SHP77 (cell line): ENCODE measurements around the gene AGR2.

Source experiments
- DNase-seq, 2 experiments: peaks; one replicate each; lab custom pipeline; 2025; lab: John Stamatoyannopoulos, UW

The AGR2 gene

DNA sequence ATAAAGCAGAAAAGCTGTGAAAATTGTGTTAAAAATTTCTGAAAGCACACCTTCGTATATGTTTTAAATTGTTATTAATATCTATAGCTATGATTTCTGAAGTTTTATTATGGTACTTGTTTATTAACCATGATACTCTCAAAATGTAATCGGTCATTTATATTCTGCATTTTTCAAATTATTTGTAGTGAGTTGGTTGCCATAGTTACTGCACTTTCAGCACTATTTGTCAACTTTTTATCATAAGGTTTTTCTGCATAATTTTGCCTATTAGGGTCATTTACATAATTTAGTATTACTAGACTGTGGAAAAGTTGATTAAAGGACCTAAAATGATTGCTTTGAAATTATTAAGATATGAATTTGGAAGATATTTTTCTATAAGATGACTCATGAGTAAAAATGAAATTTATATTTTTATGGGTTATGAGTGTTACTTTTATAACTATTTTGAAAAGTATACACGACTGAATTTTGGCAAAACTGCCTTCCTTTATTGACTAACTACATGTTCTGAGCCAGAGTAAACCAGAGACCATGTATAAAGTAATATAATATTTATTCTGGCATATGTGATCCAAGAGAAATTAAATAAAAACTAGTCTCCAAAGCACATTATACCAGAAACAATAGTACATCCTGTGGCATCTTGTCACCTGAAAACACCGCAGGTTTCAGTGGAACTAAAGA is 7.9 kb upstream of the AGR2 start:
- DNase-seq = no peak

DNA sequence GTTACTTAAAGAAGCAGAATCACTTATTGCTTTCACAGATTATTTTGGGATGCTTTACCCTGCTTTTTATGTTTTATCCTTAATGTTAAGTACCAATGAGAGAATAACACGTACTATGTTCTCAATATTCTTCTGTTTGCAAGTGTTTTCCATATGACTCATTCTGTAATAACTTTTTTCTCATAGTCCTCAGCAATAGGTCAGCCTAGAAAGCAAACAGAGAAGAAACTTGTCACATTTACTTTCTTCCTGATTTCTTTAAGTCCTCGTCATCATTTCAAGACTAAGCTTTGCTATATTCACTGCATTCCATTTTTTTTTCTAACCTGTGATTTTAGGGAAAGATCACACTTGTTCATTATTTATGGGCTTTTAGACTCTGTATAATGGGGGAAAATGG is 6.8 kb upstream of the AGR2 start:
- no peak for DNase-seq

DNA sequence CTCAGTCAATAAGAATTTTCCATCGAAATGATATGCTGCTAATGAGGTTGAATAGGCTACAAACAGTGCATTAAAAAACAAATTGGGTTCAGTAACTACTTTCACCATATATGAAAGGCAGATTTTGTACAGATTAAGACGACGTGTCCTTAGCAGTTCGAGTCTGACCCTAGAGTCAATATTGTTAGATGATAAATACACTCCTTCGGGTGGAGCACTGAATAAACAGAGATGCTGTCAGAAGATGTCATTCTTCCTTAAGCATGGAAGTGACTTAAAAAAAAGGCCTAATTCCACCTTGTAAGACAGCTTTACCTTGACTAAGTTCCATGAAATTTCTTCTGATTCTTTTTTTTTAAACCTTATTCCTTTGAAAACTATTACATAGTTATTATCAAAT is 5.8 kb upstream of the AGR2 start:
- peak in 1 of 2 experiments; percentile 7 for DNase-seq

DNA sequence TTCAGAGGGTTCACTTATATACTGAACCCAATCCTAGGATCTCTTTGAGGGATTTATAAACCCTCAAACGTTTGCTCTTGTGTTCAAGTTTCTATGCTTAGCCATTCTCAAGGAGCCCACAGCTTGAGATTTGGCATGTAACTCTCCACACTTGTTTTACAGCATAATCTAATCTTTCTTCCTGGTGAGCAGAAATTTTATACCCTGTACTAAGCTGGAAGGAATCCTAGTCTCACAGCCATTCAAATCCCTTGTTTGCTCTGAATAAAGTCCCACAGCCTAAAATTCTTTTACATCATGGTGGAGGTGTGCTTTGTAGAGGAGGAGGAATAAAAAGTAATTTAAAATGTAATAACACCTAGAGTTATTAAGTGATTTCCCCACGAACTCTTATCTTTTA is 5.3 kb upstream of the AGR2 start:
- no peak for DNase-seq

DNA sequence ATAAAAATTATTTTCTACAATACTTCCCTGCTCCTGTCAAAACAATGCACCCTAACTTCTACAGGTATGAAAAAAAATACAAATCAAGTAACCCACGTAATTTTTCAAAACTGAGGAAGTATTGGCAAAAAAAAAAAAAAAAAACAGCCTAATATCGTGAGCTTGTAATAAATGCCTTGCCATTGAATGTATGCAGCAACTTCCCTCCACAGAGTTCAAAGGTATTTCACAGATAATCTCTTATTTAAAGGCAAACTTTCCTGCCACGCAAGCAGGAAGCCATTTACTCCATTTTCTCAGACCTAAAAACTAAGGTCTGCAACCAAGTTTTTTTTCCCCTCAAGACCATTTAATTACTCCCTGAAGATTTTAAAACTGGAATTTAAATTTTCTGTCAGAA is 642 bp upstream of the AGR2 start:
- no peak for DNase-seq

DNA sequence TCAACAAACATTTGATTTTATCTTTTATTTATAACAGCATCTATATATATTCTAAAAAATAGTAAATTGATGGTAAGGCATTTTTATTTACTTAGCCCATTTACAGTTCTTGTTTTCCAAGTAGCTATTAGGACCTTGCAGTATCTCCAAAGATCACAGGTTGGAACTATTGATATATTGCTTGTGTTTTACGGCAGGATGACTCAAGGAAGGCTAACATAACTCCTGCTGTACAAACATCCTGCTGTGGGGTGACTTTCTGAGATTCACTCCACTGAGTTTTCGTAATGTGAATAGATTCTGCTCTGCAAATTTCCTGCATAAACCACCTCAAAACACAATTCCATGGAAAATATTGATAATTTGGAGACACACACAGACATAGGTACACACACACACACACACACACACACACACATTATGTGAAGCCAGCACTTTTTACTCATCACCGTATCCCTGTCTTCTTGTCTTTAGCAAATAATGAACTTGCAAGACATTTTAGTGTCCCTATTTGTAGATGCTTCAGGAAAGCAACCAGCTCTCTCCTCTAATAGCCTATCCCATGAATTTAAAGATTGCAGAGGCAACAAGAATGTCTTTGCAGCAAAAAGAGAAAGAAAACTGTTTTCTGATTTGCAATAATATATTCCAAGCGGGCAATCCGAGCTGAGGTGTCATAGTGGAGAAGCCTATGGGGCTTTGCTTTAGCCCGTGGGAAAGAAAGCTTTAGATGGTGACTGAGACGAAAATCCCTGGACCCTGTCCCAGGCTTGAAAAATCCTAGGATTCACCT is 722 bp downstream of the AGR2 start:
- DNase-seq = no peak

DNA sequence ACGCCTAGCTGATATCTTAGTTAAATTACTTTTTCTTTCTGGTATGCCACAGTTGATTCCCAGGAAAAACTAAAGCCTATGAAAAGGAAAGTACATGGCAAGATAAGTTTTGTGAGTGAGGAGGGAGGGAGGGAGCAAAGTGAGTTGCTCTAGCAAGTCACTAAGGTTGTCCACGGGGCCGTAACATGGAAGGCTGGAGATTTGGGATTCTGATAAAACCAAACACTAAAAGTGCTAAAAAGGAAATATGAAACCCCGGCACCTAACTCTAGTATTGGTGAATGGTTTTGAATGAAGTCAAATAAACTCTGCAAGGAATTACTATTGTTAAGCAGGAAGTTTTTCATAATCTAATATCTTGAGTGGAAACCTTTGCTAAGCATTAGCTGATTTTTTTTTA is 1.7 kb downstream of the AGR2 start:
- DNase-seq = no peak

DNA sequence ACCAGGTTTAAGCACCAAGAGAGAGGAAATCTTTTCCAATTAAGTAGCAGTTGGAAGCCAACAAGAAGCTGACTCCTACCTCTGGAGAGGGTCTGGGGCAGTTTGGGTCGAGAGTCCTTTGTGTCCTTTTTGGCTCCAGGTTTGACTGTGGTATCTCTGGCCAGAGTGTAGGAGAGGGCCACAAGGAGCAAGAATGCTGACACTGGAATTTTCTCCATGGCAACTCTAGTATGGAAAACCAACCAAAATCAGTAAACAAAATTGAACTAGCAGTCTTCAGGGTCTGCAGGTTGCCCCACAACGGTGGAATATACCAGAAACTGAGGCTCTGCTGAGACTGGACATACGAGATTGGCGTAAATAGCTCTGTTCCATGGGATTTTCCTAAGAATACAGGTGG is 3.2 kb downstream of the AGR2 start:
- no peak for DNase-seq

DNA sequence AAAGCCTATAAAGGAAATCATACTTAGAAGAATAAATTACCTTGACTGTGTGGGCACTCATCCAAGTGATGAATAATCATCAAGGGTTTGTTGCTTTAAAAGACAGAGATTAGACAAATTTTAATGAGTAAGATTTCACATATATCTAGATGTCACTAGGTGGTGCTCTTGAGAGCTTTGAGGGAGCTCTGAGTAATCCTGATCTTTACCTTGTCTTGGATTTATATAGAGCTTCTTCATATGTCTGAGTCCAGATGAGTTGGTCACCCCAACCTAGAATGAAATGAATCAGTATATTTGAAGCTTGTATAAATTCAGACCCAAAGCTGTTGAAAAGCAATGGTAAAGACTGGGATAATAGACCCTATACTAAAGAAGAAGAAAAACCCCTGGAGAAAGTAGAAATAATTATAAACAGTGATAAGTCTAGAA is 3.7 kb downstream of the AGR2 start:
- DNase-seq = peak; percentile 38 to 48

DNA sequence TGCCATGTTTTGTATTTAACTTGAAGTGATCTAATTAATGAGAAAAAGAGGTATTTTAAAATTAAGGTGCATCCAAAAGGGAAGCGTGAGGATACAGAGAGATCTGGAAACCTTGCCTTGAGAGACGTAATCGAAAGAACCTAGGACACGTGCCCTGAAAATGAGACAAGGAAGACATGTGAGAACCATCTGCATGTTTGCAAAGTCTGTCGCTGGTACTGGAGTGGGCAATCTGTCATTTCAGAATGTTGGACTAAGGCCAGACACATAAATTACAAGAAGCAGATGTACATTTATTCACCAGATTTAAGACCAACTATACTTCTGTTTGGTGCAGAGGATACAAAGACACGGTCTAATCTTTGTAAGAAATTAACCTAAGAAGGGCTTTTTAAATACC is 9.2 kb downstream of the AGR2 start:
- peak; percentile 88 to 92 for DNase-seq

DNA sequence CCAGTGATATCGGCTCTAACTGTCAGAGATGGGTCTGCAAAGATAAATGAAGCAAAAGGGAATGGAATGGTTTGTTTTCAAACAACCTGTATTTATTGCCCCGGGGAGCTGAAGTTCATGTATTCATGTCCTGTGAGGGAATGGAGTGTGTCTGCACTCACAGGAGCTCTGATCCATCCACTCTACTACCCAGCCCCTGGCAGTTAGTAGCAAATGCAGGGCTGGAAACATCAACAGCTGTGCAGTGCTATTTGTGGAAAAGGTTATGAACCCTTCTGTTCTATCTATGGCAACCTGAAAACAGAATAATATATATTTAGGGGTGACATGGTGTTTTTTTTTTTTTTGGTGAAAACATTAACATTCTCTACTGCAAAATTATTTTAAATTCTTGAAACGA is 9.8 kb downstream of the AGR2 start:
- peak; percentile 30 to 31 for DNase-seq

DNA sequence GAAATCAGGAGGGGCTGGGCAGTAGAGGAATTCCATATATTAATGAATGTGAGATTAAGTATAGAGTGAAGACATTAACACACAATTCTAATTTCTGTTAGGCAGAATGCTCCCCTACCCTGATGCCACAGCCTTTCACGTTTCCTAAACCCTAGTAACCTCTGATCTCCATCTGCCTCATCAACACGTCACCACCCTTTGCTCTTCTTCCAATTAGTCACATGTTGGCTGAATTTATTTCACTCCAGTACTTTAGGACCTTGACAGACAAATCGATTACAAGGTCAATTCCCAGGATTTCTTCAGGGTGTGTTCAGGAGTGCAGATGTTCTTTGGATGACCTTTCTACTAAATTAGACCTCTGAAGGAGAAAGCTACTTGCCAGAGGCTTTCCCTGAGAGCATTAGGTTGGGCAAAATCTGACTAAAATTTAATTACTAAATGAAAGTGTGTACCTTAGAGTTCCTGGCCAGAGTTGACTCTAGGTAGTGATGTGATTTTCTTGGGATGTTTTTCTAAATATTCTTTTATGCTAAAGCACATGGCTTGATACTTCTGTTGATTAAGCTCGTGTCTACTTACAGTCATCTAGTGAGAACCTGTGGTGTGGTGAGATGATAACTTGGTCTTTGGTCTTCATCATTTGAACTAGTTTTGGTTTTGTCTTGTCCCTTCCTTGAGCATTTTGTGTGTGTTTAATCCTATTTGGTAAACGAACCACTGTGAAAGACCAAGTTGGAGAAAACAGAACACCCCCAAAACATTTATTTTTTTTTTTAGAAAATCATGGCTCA is 12.7 kb downstream of the AGR2 start:
- no peak for DNase-seq

DNA sequence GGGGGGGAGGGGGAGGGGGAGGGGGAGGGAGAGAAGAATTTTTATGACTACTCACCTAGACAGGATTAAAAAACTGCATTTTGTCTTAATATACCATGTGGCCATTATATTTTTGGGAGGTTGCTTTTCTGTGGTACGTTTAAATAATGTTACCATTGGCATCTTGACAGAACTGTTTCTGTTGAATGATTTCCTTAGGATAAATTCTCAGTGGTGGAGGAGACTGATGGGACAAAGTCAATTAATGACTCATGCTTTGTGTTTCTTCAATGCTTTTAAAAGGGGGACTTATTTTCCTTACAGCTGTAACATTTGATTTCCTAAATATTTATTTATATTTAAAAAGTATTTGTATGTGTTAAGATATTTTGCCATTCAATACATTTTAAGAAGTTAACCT is 13.7 kb downstream of the AGR2 start:
- no peak for DNase-seq

DNA sequence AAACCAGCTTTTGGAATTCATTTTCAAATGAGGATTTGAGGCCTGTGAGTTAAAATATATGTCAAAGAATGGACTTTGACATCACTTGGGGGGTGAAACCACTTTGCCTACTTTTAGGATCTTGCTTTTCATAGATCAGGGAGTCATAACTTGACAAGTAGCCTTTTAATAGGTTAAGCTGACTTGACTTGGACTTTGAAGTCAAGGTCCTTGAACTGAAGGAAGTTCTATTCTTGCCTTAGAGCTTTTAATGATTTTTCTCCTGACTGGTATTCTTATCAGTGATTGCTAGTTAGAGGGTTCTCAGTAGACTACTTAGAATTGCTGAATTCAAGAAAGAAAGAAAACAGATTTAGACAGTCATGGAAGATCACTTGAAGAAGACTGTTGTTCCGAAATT is 17.7 kb downstream of the AGR2 start:
- no peak for DNase-seq

DNA sequence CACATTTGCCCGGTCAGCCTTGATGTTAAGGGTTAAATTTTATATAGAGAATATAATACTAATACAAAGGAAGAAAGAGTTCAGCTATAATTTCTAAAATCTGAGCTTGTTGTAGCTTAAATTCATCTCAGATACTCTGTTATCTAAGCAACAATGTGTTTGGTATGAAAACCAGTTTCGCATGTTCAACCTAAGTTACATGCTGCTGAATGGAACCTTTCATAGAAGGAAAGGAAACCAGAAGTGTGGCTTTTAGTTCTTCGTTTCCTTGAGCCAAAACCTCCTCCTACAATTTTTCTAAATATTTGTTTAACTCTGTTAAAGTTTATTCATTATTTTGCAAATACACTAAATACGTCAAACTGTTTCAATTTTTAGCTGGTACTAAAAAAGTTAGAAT is 18.5 kb downstream of the AGR2 start:
- no peak for DNase-seq

DNA sequence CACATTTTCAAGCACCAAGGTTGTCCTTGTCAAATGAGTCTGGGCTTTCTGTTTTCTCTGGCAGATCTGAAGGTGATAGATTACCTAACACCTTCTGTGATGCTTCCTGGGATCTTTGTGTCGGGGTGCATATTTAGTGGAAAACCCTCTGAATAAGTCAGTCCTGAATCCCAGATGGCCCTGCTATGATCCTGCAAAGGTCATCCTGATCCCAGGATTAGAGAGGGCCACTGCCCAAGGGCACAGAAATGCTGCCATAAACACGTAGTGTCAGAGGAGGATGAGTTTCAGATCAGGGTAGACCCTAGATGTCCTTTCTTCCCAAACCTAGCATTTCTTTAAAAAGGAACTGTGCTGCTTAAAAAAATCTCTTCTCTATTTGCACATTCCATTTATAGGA is 19.0 kb downstream of the AGR2 start:
- no peak for DNase-seq

DNA sequence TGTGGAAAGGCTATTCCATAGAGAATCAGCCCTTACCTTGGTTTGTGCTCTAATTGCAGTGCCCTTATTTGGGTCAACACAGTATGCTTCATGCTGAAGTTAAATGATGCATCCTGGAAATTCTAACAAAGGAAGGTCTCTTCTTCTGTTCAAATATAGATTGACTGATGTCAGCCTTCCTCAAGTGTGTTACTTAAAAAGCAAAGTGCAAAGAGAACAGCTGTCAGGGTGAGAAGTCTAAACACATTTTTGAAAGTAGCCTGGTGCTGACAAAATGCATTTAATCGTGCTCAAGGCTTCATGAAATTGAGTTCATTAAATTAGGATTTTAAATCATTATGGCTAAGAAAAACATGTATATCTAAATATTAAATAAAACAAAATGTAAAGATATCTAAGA is 19.5 kb downstream of the AGR2 start:
- peak; percentile 48 to 68 for DNase-seq

DNA sequence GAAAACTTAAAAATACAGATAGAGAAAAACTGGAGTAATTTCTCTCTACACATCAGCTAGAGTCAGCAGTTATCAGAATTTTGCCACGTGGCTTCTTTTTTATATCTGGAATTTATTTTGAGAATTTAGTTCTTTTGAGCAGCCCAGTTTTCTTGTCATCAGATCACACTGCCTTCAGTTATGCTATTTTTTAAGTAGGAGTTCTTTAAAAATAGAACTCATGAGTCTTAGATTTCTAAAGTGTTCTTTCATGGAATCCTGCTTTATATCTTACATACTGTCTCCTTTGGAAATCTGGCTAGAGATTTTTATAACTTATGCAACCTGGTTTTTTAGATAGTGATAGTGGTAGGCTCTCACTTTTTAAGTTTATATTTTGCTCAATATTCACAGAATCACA is 24.2 kb downstream of the AGR2 start:
- no peak for DNase-seq

DNA sequence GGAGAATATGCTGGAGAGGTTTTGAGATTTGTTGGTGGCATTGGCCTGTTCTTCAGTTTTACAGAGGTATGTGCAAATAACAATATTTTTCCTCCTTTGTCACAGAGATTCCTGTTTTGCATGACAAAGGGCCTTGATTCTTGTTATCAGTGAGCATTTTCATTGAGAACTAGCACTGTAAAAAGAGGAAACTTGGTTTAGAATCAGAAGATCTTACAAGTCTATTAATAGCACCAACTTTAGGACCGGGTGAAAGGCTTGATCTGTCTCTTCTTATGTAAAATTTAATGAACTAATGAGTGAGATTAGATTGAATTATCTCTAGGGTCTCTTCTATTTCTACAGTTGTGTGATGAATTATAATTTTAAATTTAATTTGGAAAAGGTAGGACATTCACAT is 25.7 kb downstream of the AGR2 start:
- no peak for DNase-seq

DNA sequence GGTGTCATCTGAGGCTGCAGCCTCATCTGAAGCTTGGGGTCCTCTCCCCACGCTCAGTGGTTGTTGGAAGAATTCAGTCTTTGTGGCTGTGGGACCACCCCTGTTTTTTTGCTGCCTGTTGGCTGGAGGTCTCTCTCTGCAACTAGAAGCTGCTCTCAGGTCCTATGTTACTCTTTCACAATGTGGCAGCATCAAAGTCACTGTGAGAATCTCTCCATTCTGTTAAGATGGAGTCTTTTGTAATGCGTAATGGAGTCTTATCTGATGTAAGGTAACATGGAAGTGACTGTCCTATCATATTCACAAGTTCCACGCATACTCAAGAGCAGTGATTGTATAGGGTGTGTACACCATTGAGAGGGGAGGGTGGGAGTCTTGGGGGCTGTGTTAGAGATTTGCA is 26.3 kb downstream of the AGR2 start:
- no peak for DNase-seq

DNA sequence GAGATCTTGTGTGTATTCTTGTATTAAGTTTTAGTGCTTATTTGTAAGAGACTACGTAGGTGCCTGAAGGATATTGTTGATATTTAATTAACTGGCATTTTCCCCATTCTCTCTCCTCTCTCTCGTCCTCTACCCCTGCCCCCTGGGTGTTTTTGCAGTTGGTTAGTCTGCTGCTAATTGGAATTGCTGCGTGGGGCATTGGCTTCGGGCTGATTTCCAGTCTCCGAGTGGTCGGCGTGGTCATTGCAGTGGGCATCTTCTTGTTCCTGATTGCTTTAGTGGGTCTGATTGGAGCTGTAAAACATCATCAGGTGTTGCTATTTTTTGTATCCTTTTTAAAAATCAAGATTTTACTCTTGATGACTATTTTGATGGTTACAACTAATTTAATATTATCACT is 28.7 kb downstream of the AGR2 start:
- no peak for DNase-seq

DNA sequence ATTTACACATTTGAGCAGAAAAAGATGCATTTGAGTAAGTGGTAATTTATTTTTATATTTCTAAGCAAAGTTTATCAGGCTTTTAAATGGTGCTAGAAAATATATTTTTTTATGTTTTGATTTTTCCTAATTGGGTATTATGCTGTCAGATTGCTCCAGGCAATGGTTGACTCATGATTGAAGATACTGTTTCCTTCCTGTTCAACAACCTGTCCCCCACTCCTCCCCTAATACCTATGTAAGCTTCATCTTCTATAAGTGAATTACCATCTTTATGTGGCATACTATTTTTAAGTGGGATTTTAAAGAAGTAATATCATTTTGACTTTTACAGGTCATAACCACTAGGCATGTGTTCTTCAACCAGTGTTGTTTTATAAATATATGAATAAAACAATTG is 29.8 kb downstream of the AGR2 start:
- DNase-seq = no peak

DNA sequence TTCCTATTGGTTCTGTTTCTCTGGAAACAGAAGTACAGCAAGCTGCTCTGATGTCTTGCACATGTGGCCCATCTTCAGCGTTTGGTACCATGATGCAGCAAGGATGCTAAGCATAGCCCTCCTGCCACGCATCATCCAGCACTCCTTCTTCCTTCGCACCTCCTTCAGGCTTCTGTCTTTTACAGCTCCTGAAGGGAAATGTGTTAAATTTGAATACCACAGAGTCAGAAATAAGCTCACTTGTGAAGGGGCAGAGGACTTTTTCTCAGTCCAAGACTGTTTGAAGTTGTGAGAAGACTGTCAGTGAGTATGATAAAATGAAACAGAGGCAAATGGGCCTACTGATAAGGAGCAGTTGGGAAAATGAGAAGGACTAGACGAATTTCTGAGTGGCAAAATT is 30.5 kb downstream of the AGR2 start:
- no peak for DNase-seq
